PFSK-1 (cell line): Measurements from ENCODE around the gene CEP152.

Experiments
- POLR2AphosphoS5 ChIP-seq: IDR thresholded peaks from 2 replicates; pipeline ENCODE4 v1.6.1; 2012; ENCODE audit warnings: low read depth, mild to moderate bottlenecking, control low read depth, low read length, moderate library complexity
- SIN3A ChIP-seq: IDR thresholded peaks from 2 replicates; pipeline ENCODE4 v1.6.1; 2012; ENCODE audit warnings: mild to moderate bottlenecking, low read length, moderate library complexity, borderline replicate concordance; ENCODE audit not compliant: insufficient read depth
- TAF1 ChIP-seq: IDR thresholded peaks from 2 replicates; pipeline ENCODE4 v1.6.1; 2012; ENCODE audit warnings: low read length, control low read depth, borderline replicate concordance; ENCODE audit not compliant: insufficient read depth
- TF ChIP-seq, protein P1 (sequence below), 2 experiments: IDR thresholded peaks; 2 replicates each; pipeline versions ENCODE4 v1.6.1 to v1.8.0; 2011 to 2012; ENCODE audit warnings: low read depth in 2 of 2, low read length in 2 of 2, control low read depth in 1 of 2, inconsistent platforms in 1 of 2, mild to moderate bottlenecking in 1 of 2, moderate library complexity in 1 of 2; ENCODE audit not compliant: insufficient read depth in 1 of 2

DNA sequence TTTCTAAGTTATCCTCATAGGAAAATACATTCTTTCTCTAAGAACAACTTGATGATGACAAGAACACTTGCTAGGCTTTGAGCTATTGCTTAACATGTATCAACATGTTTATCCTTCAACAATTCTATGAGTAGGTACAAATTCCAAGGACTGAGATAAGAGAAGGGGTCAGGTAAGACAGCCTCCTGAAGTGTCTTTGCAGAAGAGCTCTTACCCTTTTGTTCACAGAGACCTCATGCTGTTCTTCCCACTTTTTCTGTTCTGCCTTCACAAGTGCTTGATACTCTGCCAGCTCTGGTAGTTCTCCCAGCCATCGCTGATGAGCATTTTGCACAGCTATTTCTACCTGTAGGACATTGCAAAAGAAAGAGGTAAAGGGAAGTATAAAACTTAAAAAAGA is 50.9 kb downstream of the CEP152 start:
- TF ChIP-seq POLR2AphosphoS5 (no peak), SIN3A (no peak), TAF1 (no peak)
- TF ChIP-seq, protein P1, sequence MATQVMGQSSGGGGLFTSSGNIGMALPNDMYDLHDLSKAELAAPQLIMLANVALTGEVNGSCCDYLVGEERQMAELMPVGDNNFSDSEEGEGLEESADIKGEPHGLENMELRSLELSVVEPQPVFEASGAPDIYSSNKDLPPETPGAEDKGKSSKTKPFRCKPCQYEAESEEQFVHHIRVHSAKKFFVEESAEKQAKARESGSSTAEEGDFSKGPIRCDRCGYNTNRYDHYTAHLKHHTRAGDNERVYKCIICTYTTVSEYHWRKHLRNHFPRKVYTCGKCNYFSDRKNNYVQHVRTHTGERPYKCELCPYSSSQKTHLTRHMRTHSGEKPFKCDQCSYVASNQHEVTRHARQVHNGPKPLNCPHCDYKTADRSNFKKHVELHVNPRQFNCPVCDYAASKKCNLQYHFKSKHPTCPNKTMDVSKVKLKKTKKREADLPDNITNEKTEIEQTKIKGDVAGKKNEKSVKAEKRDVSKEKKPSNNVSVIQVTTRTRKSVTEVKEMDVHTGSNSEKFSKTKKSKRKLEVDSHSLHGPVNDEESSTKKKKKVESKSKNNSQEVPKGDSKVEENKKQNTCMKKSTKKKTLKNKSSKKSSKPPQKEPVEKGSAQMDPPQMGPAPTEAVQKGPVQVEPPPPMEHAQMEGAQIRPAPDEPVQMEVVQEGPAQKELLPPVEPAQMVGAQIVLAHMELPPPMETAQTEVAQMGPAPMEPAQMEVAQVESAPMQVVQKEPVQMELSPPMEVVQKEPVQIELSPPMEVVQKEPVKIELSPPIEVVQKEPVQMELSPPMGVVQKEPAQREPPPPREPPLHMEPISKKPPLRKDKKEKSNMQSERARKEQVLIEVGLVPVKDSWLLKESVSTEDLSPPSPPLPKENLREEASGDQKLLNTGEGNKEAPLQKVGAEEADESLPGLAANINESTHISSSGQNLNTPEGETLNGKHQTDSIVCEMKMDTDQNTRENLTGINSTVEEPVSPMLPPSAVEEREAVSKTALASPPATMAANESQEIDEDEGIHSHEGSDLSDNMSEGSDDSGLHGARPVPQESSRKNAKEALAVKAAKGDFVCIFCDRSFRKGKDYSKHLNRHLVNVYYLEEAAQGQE (IDR thresholded peaks at IDR 0.05; ENCODE audit: insufficient read depth in 1 of 2, low read depth in 2 of 2, low read length in 2 of 2) = no peak
